ENCODE data around the gene PIAS1. TPM values are rescaled to one million over a fixed set of nuclear protein-coding genes. Genes with fewer than 3 reads are reported as not detected.

PIAS1 gene
- total RNA-seq, 3 donors from 2014 or later (not counting 1 experiment from before 2014, with no cell fraction given), result 94.7 to 103 (median 99.2) TPM

DNA sequence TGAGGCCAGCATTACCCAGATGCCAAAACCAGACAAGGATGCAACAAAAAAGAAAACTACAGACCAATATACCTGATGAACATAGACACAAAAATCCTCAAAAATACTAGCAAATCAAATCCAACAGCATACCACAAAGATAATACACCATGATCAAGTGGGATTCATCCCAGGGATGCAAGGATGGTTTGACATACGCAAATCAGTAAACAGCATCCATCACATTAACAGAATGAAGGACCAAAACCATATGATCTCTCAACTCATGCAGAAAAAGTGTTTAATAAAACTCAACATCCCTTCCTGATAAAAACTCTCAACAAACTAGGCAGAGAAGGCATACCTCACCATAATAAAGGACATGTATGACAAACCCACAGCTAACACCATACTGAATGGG, 14.0 kb upstream of the PIAS1 start:
- H3K4me1 ChIP-seq (ENCODE audit: control insufficient read depth, insufficient read depth, low read length), result no peaks in the 10 kb centered on the region
- peaks cover 15 to 16% of the 10 kb centered on the region in 2 donors for H3K4me1 Mint-ChIP-seq
- no peak overlapping the region for H3K27ac Mint-ChIP-seq
- H3K27me3 ChIP-seq (ENCODE audit: control insufficient read depth, insufficient read depth, low read length), result peaks cover 2% of the 10 kb centered on the region
- H3K27ac ChIP-seq (ENCODE audit: low read length), result no peak overlapping the region
- peaks cover 0 to 3% of the 10 kb centered on the region in 2 donors for H3K9me3 Mint-ChIP-seq
- WGBS (ENCODE audit: insufficient coverage), result 94% methylated on average over 1 of the region's 1 CpG
- no peak overlapping the region for H3K4me3 Mint-ChIP-seq
- H3K36me3 ChIP-seq (ENCODE audit: control insufficient read depth, insufficient read depth, low read length), result no peaks in the 10 kb centered on the region
- intact Hi-C loops (cut with micrococcal nuclease), result no loop called here
- ATAC-seq, result no peak
- peaks cover 11% of the 10 kb centered on the region for H3K36me3 Mint-ChIP-seq
- TF ChIP-seq, protein P1, sequence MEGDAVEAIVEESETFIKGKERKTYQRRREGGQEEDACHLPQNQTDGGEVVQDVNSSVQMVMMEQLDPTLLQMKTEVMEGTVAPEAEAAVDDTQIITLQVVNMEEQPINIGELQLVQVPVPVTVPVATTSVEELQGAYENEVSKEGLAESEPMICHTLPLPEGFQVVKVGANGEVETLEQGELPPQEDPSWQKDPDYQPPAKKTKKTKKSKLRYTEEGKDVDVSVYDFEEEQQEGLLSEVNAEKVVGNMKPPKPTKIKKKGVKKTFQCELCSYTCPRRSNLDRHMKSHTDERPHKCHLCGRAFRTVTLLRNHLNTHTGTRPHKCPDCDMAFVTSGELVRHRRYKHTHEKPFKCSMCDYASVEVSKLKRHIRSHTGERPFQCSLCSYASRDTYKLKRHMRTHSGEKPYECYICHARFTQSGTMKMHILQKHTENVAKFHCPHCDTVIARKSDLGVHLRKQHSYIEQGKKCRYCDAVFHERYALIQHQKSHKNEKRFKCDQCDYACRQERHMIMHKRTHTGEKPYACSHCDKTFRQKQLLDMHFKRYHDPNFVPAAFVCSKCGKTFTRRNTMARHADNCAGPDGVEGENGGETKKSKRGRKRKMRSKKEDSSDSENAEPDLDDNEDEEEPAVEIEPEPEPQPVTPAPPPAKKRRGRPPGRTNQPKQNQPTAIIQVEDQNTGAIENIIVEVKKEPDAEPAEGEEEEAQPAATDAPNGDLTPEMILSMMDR (IDR thresholded peaks at IDR 0.05), result no peak
- no peak for DNase-seq
- no peak overlapping the region for H3K4me3 ChIP-seq (ENCODE audit: low read length)
- peaks cover 30 to 51% of the 10 kb centered on the region in 2 donors for H3K27me3 Mint-ChIP-seq (ENCODE audit: low read depth in 2 of 2)
- no peaks in the 10 kb centered on the region for H3K9me3 ChIP-seq (ENCODE audit: control insufficient read depth, insufficient read depth, low read length)

DNA sequence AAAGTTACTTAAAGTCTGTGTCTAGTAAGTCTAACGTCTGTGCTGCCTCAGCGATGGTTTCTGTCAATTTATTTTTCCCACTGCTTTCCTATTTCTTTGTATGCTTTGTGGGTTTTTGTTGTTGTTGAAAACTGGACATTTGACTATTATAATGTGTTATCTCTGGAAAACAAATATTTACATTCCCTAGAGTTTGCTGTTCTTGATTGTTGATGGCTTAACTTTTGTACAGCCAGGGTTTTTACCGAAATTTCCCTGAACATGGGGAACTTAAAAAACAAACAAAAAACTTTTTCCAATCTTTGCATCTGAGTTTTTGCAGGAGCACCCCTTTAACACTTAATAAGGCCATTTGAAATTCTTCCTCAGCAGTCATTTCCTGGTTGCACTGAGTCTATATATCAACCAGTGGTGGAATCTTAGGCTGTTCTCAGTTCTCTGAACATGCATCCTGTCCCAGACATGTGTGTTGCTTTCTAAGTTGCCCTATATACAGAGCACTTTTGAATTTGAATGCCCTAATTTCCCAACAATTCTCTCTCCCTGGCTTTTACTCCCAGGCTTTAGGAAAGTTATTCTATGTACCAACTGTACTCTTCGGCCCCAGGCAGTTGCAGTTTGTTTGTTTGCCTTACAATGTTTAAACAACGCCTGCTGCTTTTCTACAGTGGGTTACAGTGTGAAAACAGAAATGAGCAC, 11.8 kb upstream of the PIAS1 start:
- H3K4me3 Mint-ChIP-seq, result no peak overlapping the region
- TF ChIP-seq, protein P1 (IDR thresholded peaks at IDR 0.05), result no peak
- no peaks in the 10 kb centered on the region for H3K9me3 Mint-ChIP-seq
- Histone ChIP-seq H3K9me3 (ENCODE audit: control insufficient read depth, insufficient read depth, low read length) (no peaks in the 10 kb centered on the region), H3K4me3 (ENCODE audit: low read length) (no peak overlapping the region), H3K27ac (ENCODE audit: low read length) (no peak overlapping the region), H3K4me1 (ENCODE audit: control insufficient read depth, insufficient read depth, low read length) (no peaks in the 10 kb centered on the region), H3K27me3 (ENCODE audit: control insufficient read depth, insufficient read depth, low read length) (peaks cover 2% of the 10 kb centered on the region), H3K36me3 (ENCODE audit: control insufficient read depth, insufficient read depth, low read length) (no peaks in the 10 kb centered on the region)
- H3K4me1 Mint-ChIP-seq, result peaks cover 8 to 9% of the 10 kb centered on the region in 2 donors
- H3K36me3 Mint-ChIP-seq, result peaks cover 8% of the 10 kb centered on the region
- ATAC-seq (no peak), DNase-seq (no peak)
- H3K27ac Mint-ChIP-seq, result no peak overlapping the region
- peaks cover 30 to 48% of the 10 kb centered on the region in 2 donors for H3K27me3 Mint-ChIP-seq (ENCODE audit: low read depth in 2 of 2)
- intact Hi-C loops (cut with micrococcal nuclease), result no loop called here
- 90% methylated on average over 3 of the region's 5 CpGs for WGBS (ENCODE audit: insufficient coverage)

DNA sequence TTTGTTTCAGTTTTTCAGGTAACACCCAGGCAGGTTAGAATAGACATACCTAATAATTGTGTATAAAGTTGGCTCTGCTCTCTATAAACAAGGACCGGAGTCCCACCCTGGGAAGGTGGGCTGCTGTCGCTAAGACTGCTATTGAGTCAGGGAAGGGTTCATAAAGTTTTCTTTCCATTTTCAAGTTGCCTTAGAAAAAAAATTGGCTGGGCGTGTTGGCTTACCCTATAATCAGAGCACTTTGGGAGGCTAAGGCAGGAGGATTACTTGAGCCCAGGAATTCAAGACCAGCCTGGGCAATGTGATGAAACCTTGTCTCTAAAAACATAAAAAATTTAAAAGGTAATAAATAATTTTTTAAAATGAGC, 11.3 kb upstream of the PIAS1 start:
- H3K4me1 ChIP-seq (ENCODE audit: control insufficient read depth, insufficient read depth, low read length), result no peaks in the 10 kb centered on the region
- no peak overlapping the region for H3K4me3 Mint-ChIP-seq
- no peaks in the 10 kb centered on the region for H3K9me3 ChIP-seq (ENCODE audit: control insufficient read depth, insufficient read depth, low read length)
- H3K36me3 ChIP-seq (ENCODE audit: control insufficient read depth, insufficient read depth, low read length), result no peaks in the 10 kb centered on the region
- TF ChIP-seq, protein P1 (IDR thresholded peaks at IDR 0.05), result no peak
- ATAC-seq (no peak), DNase-seq (no peak)
- H3K4me3 ChIP-seq (ENCODE audit: low read length), result no peak overlapping the region
- intact Hi-C loops (cut with micrococcal nuclease), result no loop called here
- H3K4me1 Mint-ChIP-seq, result peaks cover 3% of the 10 kb centered on the region in 2 donors
- H3K27ac Mint-ChIP-seq, result no peak overlapping the region
- 97% methylated on average over 3 of the region's 3 CpGs for WGBS (ENCODE audit: insufficient coverage)
- H3K27me3 ChIP-seq (ENCODE audit: control insufficient read depth, insufficient read depth, low read length), result peaks cover 2% of the 10 kb centered on the region
- peaks cover 25 to 43% of the 10 kb centered on the region in 2 donors for H3K27me3 Mint-ChIP-seq (ENCODE audit: low read depth in 2 of 2)
- H3K36me3 Mint-ChIP-seq, result peaks cover 2% of the 10 kb centered on the region
- no peak overlapping the region for H3K27ac ChIP-seq (ENCODE audit: low read length)
- no peaks in the 10 kb centered on the region for H3K9me3 Mint-ChIP-seq
